ENCODE results near the gene ATXN2L.
"Not testable (repeated sequence)": the region's sequence is repeated elsewhere in the genome, so short reads cannot be mapped to it uniquely, and the experiment has no call there.

ATXN2L gene, protein sequence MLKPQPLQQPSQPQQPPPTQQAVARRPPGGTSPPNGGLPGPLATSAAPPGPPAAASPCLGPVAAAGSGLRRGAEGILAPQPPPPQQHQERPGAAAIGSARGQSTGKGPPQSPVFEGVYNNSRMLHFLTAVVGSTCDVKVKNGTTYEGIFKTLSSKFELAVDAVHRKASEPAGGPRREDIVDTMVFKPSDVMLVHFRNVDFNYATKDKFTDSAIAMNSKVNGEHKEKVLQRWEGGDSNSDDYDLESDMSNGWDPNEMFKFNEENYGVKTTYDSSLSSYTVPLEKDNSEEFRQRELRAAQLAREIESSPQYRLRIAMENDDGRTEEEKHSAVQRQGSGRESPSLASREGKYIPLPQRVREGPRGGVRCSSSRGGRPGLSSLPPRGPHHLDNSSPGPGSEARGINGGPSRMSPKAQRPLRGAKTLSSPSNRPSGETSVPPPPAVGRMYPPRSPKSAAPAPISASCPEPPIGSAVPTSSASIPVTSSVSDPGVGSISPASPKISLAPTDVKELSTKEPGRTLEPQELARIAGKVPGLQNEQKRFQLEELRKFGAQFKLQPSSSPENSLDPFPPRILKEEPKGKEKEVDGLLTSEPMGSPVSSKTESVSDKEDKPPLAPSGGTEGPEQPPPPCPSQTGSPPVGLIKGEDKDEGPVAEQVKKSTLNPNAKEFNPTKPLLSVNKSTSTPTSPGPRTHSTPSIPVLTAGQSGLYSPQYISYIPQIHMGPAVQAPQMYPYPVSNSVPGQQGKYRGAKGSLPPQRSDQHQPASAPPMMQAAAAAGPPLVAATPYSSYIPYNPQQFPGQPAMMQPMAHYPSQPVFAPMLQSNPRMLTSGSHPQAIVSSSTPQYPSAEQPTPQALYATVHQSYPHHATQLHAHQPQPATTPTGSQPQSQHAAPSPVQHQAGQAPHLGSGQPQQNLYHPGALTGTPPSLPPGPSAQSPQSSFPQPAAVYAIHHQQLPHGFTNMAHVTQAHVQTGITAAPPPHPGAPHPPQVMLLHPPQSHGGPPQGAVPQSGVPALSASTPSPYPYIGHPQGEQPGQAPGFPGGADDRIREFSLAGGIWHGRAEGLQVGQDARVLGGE

GRCh38 chr16:28822520-28823290, at the start of gene ATXN2L:
Gene ATXN2L (plus strand): TSS chr16:28822999. CDS start chr16:28823260, 261 bp downstream.
- H3K4me1 Mint-ChIP-seq = peaks cover 57% of the 10 kb centered on the region
- ATAC-seq (peak; percentile 42), DNase-seq (peak; percentile 96)
- H3K4me3 Mint-ChIP-seq = peak within 1 kb of the TSS; percentile 98
- peak within 1 kb of the TSS; percentile 100 for H3K27ac Mint-ChIP-seq
- no peaks in the 10 kb centered on the region for H3K9me3 Mint-ChIP-seq
- H3K36me3 Mint-ChIP-seq (ENCODE audit: low read depth) = peaks cover 59% of the 10 kb centered on the region
- peaks cover 5% of the 10 kb centered on the region for H3K27me3 Mint-ChIP-seq

DNA sequence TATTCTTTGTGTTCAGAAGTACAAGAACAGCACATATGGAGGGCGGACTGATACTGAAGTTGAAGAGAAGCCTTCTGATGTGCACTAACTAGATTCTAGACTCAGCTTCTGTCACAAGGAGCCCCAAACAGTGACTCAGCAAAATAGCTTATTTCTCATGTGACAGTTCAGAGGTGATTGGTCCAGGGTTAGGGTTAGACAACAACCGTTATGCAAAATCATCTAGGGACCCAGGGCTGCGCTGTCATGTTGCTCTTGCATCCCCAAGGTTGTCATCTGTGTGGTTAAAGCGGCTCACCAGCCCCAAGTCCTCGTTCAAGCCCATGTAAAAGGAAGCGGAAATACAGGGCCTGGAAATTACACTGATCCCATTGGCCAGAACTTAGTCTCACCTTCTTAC, 41.1 kb upstream of the ATXN2L start:
- DNase-seq; H3K36me3 Mint-ChIP-seq (ENCODE audit: low read depth); ATAC-seq; H3K4me1 Mint-ChIP-seq; H3K4me3 Mint-ChIP-seq; H3K27me3 Mint-ChIP-seq; H3K27ac Mint-ChIP-seq; H3K9me3 Mint-ChIP-seq: not testable (repeated sequence)

DNA sequence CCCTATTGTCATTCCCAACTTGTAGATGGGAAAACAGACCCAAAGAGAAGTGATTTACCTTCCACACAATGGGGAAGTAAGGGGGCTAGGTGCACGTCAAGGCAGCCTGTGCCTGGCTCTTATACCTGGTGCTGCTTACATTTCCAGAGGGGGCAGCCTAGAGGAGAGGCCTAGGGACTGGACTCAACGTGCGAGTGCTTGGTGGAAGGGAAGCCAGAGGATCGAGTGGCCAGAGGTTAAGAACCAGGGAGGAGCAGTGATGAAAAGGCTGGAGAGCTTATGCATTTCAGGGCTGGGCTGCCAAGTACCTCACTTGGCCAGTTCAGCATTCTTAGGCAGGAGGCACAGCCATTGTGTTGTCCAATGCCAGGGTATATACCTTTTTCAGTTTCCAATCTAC, 40.4 kb upstream of the ATXN2L start:
- not testable (repeated sequence) for H3K36me3 Mint-ChIP-seq (ENCODE audit: low read depth); H3K27ac Mint-ChIP-seq; ATAC-seq; H3K9me3 Mint-ChIP-seq; H3K27me3 Mint-ChIP-seq; H3K4me1 Mint-ChIP-seq; DNase-seq; H3K4me3 Mint-ChIP-seq

DNA sequence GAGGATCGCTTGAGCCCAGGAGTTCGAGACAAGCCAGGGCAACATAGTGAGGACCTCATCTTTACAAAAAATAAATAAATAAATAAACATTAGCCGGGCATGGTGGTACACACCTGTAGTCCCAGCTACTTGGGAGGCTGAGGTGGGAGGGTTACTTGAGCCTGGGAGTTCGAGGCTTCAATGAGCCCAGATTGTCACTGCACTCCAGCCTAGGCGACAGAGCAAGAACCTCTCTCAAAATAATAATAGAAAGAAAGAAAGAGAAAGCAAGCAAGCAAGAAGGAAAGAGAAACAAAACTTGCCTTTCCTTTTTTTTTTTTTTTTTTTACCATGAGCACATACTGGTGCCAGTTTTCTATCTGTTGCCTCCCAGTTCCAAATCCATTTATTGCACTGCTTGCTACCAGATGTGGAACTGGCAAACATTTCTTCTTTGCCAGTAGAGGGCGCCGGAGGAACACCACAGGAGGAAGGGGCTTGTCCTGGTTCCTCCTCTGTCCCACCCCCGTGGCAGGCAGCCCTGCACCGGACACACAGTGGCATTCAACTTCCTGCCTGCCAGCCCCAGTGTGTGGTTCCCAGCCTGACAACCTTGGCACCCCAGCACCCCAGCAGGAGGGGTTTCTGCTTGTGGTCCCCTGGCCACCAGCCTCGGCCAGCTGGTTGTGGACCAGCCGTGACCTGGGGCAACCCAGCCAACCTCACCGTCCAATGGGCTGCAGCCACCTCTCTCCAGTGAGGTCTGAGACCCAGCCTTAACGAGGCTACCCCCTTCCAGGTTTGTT, 20.4 kb upstream of the ATXN2L start:
- not testable (repeated sequence) for H3K36me3 Mint-ChIP-seq (ENCODE audit: low read depth); H3K27ac Mint-ChIP-seq; H3K4me3 Mint-ChIP-seq; H3K4me1 Mint-ChIP-seq; H3K9me3 Mint-ChIP-seq; H3K27me3 Mint-ChIP-seq
- peak; percentile 86 for ATAC-seq
- DNase-seq = peak; percentile 79

GRCh38 chr16:28807445-28808120, 15.2 kb upstream of the ATXN2L start:
- not testable (repeated sequence) for DNase-seq; H3K4me1 Mint-ChIP-seq; H3K4me3 Mint-ChIP-seq; H3K9me3 Mint-ChIP-seq; H3K36me3 Mint-ChIP-seq (ENCODE audit: low read depth); ATAC-seq; H3K27me3 Mint-ChIP-seq; H3K27ac Mint-ChIP-seq

DNA sequence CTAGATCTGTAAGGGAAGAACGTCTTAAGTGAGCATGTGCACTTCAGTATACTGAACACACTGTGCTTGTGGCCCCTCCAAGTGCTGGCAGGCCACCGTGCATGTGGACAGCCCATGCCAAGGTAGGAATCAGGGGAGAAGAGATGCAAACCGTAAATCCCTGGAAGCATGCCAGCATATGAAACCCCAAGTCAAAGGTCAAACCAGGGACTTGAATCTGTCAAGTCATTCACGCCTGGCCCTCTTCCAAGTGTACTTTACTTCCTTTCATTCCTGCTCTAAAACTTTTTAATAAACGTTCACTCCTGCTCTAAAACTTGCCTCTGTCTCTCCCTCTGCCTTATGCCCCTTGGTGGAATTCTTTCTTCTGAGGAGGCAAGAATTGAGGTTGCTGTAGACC, 2.8 kb upstream of the ATXN2L start:
- H3K4me3 Mint-ChIP-seq = no peak overlapping the region
- DNase-seq = no peak
- ATAC-seq = no peak
- H3K36me3 Mint-ChIP-seq (ENCODE audit: low read depth) = peaks cover 32% of the 10 kb centered on the region
- no peak overlapping the region for H3K27ac Mint-ChIP-seq
- H3K27me3 Mint-ChIP-seq = peaks cover 5% of the 10 kb centered on the region
- no peaks in the 10 kb centered on the region for H3K9me3 Mint-ChIP-seq
- peaks cover 37% of the 10 kb centered on the region for H3K4me1 Mint-ChIP-seq

- Mint-ChIP-seq H3K36me3 (ENCODE audit: low read depth) (peaks cover 37% of the 10 kb centered on the region), H3K4me3 (peak overlapping the region; percentile 50), H3K4me1 (peaks cover 42% of the 10 kb centered on the region)
- not testable (repeated sequence) for ATAC-seq, H3K9me3 Mint-ChIP-seq, H3K27me3 Mint-ChIP-seq, H3K27ac Mint-ChIP-seq, DNase-seq
Measured at GRCh38 chr16:28820546-28820945, 2.3 kb upstream of the ATXN2L start.

DNA sequence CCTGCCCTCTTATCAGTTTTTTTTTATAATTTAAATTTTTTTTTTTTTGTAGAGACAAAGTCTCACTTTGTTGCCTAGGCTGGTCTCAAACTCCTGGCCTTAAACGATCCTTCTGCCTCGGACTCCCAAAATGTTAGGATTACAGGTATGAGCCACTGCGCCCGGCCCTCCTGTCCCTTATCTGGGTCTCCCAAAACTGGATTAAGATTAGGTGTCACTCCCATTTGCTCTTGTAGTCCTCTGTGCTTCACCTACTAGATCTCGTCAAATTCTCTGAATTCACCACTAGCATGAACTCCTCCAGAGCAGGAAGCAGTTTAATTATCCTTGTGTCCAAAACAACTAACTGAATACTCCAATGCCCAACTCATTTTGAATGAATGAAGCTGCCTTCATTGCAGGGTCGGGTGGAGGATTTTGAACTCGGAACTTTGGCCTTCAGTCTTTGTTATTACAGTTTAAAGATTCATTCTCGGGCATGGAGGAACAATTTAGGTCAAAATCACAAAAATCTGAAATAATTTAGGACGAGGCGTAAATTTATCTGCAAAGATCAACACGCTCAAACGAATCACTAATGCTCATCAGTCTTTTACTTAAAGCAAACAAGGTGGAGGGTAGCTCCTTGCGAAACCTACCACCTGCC, 802 bp upstream of the ATXN2L start:
- Mint-ChIP-seq H3K27ac (peak overlapping the region; percentile 93), H3K4me1 (peaks cover 56% of the 10 kb centered on the region), H3K36me3 (ENCODE audit: low read depth) (peaks cover 52% of the 10 kb centered on the region), H3K9me3 (no peaks in the 10 kb centered on the region), H3K4me3 (peak overlapping the region; percentile 98), H3K27me3 (peaks cover 5% of the 10 kb centered on the region)
- DNase-seq (no peak), ATAC-seq (no peak)

DNA sequence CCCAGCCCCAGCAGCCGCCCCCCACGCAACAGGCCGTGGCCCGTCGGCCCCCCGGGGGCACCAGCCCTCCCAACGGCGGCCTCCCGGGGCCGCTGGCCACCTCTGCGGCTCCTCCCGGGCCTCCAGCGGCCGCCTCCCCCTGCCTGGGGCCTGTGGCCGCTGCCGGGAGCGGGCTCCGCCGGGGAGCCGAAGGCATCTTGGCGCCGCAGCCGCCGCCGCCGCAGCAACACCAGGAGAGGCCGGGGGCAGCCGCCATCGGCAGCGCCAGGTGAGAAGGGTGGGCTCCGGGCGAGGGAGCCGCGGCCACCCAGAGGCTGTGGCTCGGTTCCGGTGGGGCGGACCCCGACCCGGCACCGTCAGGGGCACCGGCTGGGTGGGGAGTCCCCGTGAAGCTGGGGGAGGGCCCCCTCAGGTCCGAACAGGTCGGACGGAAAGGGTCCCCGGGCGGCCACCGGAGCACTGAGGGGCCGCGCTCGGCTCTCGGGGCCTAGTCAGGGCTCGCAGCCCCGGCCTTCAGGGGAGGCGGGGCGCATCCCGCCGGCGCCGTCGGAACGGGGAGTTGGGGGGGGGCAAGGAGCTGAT, 583 bp downstream of the ATXN2L start:
- peak overlapping the region; percentile 98 for H3K4me3 Mint-ChIP-seq
- peaks cover 5% of the 10 kb centered on the region for H3K27me3 Mint-ChIP-seq
- no peak for DNase-seq
- no peaks in the 10 kb centered on the region for H3K9me3 Mint-ChIP-seq
- peak overlapping the region; percentile 100 for H3K27ac Mint-ChIP-seq
- ATAC-seq = no peak
- H3K36me3 Mint-ChIP-seq (ENCODE audit: low read depth) = peaks cover 65% of the 10 kb centered on the region
- H3K4me1 Mint-ChIP-seq = peaks cover 57% of the 10 kb centered on the region

DNA sequence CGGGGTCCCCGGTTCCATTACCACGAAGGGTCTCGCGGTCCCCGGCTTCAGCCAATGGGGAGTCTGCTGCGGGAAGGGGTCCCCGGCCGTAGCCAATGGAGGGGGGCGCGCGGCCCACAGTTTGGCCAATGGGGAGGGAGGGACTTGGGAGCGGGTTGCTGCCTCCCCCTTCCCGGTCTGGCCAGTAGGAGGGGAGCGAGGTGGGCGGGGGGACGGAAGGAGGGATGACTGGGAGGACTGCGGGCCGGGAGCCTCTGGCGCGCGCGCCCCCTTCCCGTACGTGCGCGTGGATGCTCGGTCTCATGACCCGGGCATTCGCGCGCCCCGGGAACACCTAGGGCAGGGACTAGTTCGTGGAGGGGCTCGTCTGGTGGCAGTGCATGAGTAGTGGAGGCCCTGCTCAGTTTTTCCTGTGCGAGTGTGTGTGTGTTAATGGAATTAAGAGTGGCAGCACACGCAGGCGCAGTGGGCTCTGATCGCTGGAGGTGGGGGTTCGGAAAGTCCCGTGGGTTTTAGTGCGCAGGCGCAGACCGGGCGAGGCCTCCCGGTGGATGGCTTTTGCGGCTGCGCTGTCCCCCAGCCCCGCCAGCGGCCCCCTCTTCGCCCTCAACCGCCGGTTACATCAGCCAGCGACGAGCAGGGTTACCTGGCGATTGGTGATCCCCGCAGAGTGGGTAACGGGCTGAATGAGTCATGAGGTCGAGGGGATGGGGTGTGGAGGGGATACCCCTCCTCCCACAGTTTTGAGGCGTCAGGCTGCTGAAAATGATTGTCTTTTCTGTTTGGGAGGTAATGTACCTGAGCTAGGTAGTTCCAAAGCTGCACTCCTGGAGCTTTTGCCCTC, 1.3 kb downstream of the ATXN2L start:
- Mint-ChIP-seq H3K9me3 (no peaks in the 10 kb centered on the region), H3K36me3 (ENCODE audit: low read depth) (peaks cover 71% of the 10 kb centered on the region)

DNA sequence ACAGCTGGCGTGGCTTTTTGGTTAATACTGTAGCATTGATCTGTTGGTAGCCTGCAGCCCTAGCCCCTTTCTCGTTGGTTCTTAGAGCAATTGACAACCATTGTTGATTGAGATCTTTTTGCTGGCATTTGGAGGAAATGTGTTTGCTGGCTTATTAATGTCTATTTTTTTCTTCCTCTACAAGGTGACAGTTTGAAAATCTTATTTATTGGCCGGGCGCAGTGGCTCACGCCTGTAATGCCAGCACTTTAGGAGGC, 1.8 kb downstream of the ATXN2L start:
- H3K4me3 Mint-ChIP-seq = peak overlapping the region; percentile 98
- ATAC-seq = no peak
- H3K4me1 Mint-ChIP-seq = peaks cover 56% of the 10 kb centered on the region
- no peak for DNase-seq
- peak overlapping the region; percentile 100 for H3K27ac Mint-ChIP-seq
- H3K27me3 Mint-ChIP-seq = peaks cover 5% of the 10 kb centered on the region
- peaks cover 73% of the 10 kb centered on the region for H3K36me3 Mint-ChIP-seq (ENCODE audit: low read depth)
- no peaks in the 10 kb centered on the region for H3K9me3 Mint-ChIP-seq

More for the DNA sequence above, 1.3 kb downstream of the ATXN2L start:
- peak overlapping the region; percentile 100 for H3K27ac Mint-ChIP-seq
- H3K27me3 Mint-ChIP-seq = peaks cover 5% of the 10 kb centered on the region
- peaks cover 57% of the 10 kb centered on the region for H3K4me1 Mint-ChIP-seq
- DNase-seq (peak; percentile 97), ATAC-seq (peak; percentile 70)
- peak overlapping the region; percentile 98 for H3K4me3 Mint-ChIP-seq

- Mint-ChIP-seq H3K4me1 (peaks cover 46% of the 10 kb centered on the region), H3K27me3 (peaks cover 5% of the 10 kb centered on the region), H3K27ac (peak overlapping the region; percentile 100), H3K4me3 (peak overlapping the region; percentile 51), H3K36me3 (ENCODE audit: low read depth) (peaks cover 77% of the 10 kb centered on the region), H3K9me3 (no peaks in the 10 kb centered on the region)
- DNase-seq (no peak), ATAC-seq (no peak)
Measured at GRCh38 chr16:28826141-28826540, 3.3 kb downstream of the ATXN2L start.

Measured in activated naive CD8-positive, alpha-beta T cell treated with anti-CD3 and anti-CD28 coated beads, Interleukin-2, amount 50 U/mL, for 24 hours (primary cell).